Gastrocnemius medialis (tissue), 4 donors: Measurements from ENCODE around the gene LRCH3.

Source experiments
- POLR2A ChIP-seq, 2 donors: fragments of 450-650 bp; IDR thresholded peaks; one replicate each; pipeline ENCODE4 v1.6.1; 2017; ENCODE audit warnings: antibody characterized with exemption in 2 of 2, mild to moderate bottlenecking in 2 of 2, moderate library complexity in 2 of 2
- TF ChIP-seq, protein P1 (sequence below), 5 experiments: fragments of 450-650 bp in 3 of 5; fragments of 200-600 bp in 2 of 5; sonication (generic) in 2 of 5; IDR thresholded peaks in 4 of 5; conservative IDR thresholded peaks in 1 of 5; 1 replicate in 4 of 5; 2 replicates in 1 of 5; pipeline ENCODE4 v1.5.1; 2016 to 2019; ENCODE audit warnings: antibody characterized with exemption in 5 of 5, mild to moderate bottlenecking in 3 of 5, moderate library complexity in 3 of 5

DNA sequence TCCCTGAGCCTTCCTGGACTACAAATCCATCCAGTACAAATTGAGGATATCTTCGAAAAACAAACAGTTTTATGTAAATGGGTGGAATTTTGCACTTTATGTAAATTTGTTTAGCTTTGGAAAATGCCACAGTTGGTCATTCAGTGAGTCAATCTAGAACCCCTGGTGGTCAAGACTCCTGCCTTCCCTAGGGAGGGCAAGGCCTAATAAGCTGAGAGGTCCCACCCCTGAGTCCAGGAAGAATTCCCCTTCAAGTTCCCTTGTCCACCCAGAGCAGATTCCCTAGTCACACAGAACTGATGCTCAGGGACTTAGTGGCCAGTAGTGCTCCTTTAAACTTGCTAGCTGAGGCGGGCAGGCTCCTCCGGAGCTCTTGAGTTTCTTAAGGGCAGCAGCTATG is 48.3 kb upstream of the LRCH3 start:
- TF ChIP-seq, protein P1, sequence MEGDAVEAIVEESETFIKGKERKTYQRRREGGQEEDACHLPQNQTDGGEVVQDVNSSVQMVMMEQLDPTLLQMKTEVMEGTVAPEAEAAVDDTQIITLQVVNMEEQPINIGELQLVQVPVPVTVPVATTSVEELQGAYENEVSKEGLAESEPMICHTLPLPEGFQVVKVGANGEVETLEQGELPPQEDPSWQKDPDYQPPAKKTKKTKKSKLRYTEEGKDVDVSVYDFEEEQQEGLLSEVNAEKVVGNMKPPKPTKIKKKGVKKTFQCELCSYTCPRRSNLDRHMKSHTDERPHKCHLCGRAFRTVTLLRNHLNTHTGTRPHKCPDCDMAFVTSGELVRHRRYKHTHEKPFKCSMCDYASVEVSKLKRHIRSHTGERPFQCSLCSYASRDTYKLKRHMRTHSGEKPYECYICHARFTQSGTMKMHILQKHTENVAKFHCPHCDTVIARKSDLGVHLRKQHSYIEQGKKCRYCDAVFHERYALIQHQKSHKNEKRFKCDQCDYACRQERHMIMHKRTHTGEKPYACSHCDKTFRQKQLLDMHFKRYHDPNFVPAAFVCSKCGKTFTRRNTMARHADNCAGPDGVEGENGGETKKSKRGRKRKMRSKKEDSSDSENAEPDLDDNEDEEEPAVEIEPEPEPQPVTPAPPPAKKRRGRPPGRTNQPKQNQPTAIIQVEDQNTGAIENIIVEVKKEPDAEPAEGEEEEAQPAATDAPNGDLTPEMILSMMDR (IDR thresholded peaks at IDR 0.05 in 4 of 5, conservative IDR thresholded peaks at IDR 0.05 in 1 of 5): no peak
- no peak for TF ChIP-seq POLR2A (IDR thresholded peaks at IDR 0.05)
